K562 (cell line): ENCODE results near the gene POU3F3. TPM values are rescaled to one million over a fixed set of nuclear protein-coding genes. Genes with fewer than 3 reads are reported as not detected.

ENCODE experiments used
- ATAC-seq: fragments of 200-7000 bp; cut with Tn5 transposase; 3 replicates; pipeline ENCODE4 v1.9.1; 2020; ENCODE audit warnings: moderate library complexity
- BruUV-seq: library from RNA; stranded (reverse); fragments of 400-500 nt; replicated peaks from 2 replicates; lab custom pipeline; 2021; lab: Mats Ljungman, UMichigan
- CTCF ChIA-PET: fragments of 300-600 bp; formaldehyde crosslinking; extraction: SDS; loops from one replicate; lab custom pipeline; 2021; ENCODE audit warnings: low intra/inter-chr PET ratio; lab: Yijun Ruan, JAX
- POLR2A ChIA-PET: fragments of 300-600, 350-650 bp; sonication (Branson Sonifier 250); formaldehyde crosslinking; extraction: SDS; loops from one replicate; lab custom pipeline; 2021; ENCODE audit warnings: antibody characterized with exemption, inconsistent platforms; lab: Yijun Ruan, JAX
- DNase-seq, 4 experiments: peaks; one replicate each; pipeline versions ENCODE4 v3.0.0 to v3.0.0-alpha.2; 2011 to 2018; ENCODE audit warnings: low spot score in 3 of 4, mixed read lengths in 3 of 4; ENCODE audit errors: extremely low read depth in 1 of 4
- FAIRE-seq: peaks from 2 replicates; lab custom pipeline; 2011; peaks lifted over from hg19 to GRCh38; lab: Jason Lieb, UNC
- H2AFZ ChIP-seq: 2 replicates; pipeline ENCODE4 v1.6.0; 2011; ENCODE audit warnings: low read depth, low read length, control low read depth, inconsistent platforms
- H3K27ac ChIP-seq: fragments of 200-600 bp; 3 replicates; pipeline ENCODE4 v1.8.0; 2011; ENCODE audit warnings: low read depth, mild to moderate bottlenecking, control low read depth, inconsistent platforms, low read length, moderate library complexity, mixed read lengths; ENCODE audit errors: extremely low read depth
- H3K27me3 ChIP-seq, 2 experiments: fragments of 300-600 bp in 1 of 2; 2 replicates in 1 of 2; 3 replicates in 1 of 2; pipeline versions ENCODE4 v1.6.0 to v1.8.0; 2011; ENCODE audit warnings: inconsistent platforms in 2 of 2, low read length in 2 of 2, mild to moderate bottlenecking in 1 of 2, mixed read lengths in 1 of 2, moderate library complexity in 1 of 2; ENCODE audit not compliant: control insufficient read depth in 2 of 2, insufficient read depth in 2 of 2
- H3K36me3 ChIP-seq: fragments of 300-600 bp; 3 replicates; pipeline ENCODE4 v1.8.0; 2011; ENCODE audit warnings: mild to moderate bottlenecking, low read length, inconsistent platforms; ENCODE audit not compliant: control insufficient read depth, insufficient read depth
- H3K4me1 ChIP-seq, 2 experiments: fragments of 200-600 bp in 1 of 2; replicated peaks in 1 of 2; 2 replicates in 1 of 2; 3 replicates in 1 of 2; pipeline versions ENCODE4 v1.5.1 to v1.8.0; 2011; ENCODE audit warnings: inconsistent platforms in 2 of 2, low read length in 2 of 2, mild to moderate bottlenecking in 1 of 2, mixed read lengths in 1 of 2, moderate library complexity in 1 of 2; ENCODE audit not compliant: control insufficient read depth in 2 of 2, insufficient read depth in 2 of 2
- H3K4me2 ChIP-seq: 2 replicates; pipeline ENCODE4 v1.6.1; 2011; ENCODE audit warnings: low read length, control low read depth, inconsistent platforms, mixed read lengths; ENCODE audit not compliant: insufficient read depth
- H3K4me3 ChIP-seq: fragments of 200-600 bp; sonication (generic), shearing (Covaris generic); 2 replicates; pipeline ENCODE4 v1.5.1; 2016; ENCODE audit warnings: control low read depth, inconsistent platforms
- H3K79me2 ChIP-seq: fragments of 200-600 bp; 3 replicates; pipeline ENCODE4 v1.8.0; 2011; ENCODE audit warnings: low read length, inconsistent platforms; ENCODE audit not compliant: control insufficient read depth, insufficient read depth
- H3K9ac ChIP-seq, 2 experiments: 2 replicates each; pipeline versions ENCODE4 v1.6.0 to v1.6.1; 2011; ENCODE audit warnings: low read depth in 2 of 2, low read length in 2 of 2, control low read depth in 1 of 2, inconsistent platforms in 1 of 2, mild to moderate bottlenecking in 1 of 2, mixed read lengths in 1 of 2; ENCODE audit not compliant: insufficient read depth in 1 of 2
- H3K9me1 ChIP-seq: one replicate; pipeline ENCODE4 v1.6.0; 2011; ENCODE audit warnings: inconsistent platforms, mild to moderate bottlenecking, low read length, moderate library complexity; ENCODE audit not compliant: control insufficient read depth, insufficient read depth
- H3K9me3 ChIP-seq: replicated peaks from 2 replicates; pipeline ENCODE4 v1.5.1; 2011; ENCODE audit warnings: low read depth, low read length, inconsistent platforms; ENCODE audit not compliant: control insufficient read depth, insufficient read depth
- H4K20me1 ChIP-seq: replicated peaks from 2 replicates; pipeline ENCODE4 v1.6.1; 2011; ENCODE audit warnings: low read length, inconsistent platforms, mixed read lengths; ENCODE audit not compliant: control insufficient read depth, insufficient read depth
- NR2F6 ChIP-seq: fragments of 450-650 bp; formaldehyde crosslinking; IDR thresholded peaks from 2 replicates; pipeline ENCODE4 v1.4.0; 2020; ENCODE audit warnings: mild to moderate bottlenecking
- PHF20 ChIP-seq: fragments of 450-650 bp; IDR thresholded peaks from 2 replicates; pipeline ENCODE4 v1.6.1; 2018; ENCODE audit not compliant: partially characterized antibody
- SMARCC2 ChIP-seq: fragments of 450-650 bp; IDR thresholded peaks from 2 replicates; pipeline ENCODE4 v1.6.1; 2017; ENCODE audit warnings: antibody characterized with exemption, moderate library complexity, mild to moderate bottlenecking, low read depth
- SREBF2 ChIP-seq: sonication (generic); formaldehyde crosslinking; IDR thresholded peaks from 2 replicates; pipeline ENCODE4 v1.4.0; 2020; ENCODE audit warnings: mild to moderate bottlenecking, missing genetic modification reagents
- USF1 ChIP-seq: sonication (generic); formaldehyde crosslinking; IDR thresholded peaks from 2 replicates; pipeline ENCODE4 v1.9.0; 2022; ENCODE audit warnings: mild to moderate bottlenecking, missing genetic modification reagents
- WGBS: fragments of 100-300 bp; shearing (Covaris generic); methylation state at CpG from one replicate; pipeline ENCODE4 v1.1.6; 2016; ENCODE audit warnings: low coverage, mixed read lengths; ENCODE audit not compliant: insufficient coverage; ENCODE audit errors: missing lambda C conversion rate; 5-methylcytosine and 5-hydroxymethylcytosine counted together
- in situ Hi-C: fragments of 300-500 bp; cut with MboI; formaldehyde crosslinking; loops from 4 replicates; pipeline ENCODE4 v1.15.0; 2018; ENCODE audit warnings: inconsistent platforms, mixed read lengths
- intact Hi-C: fragments of 100-400 bp; cut with micrococcal nuclease; formaldehyde crosslinking; loops from 2 replicates; pipeline ENCODE4 v1.14.2; 2022
- polyA plus RNA-seq, 8 experiments: library from polyadenylated mRNA; depleted of rRNA in 4 of 8; stranded (reverse) in 5 of 8; unstranded in 3 of 8; fragments of >200 nt; fragmentation: Nextera tagmentation in 2 of 8; fragmentation: Illumina TruSeq in 1 of 8; extraction: Ambion mirVana in 2 of 8; extraction: Trizol in 1 of 8; gene quantifications; 2 replicates each; pipeline versions ENCODE4 v1.2.1 to v1.2.3, GENCODE V29; 2011 to 2014; ENCODE audit warnings: inconsistent platforms in 1 of 8, missing spikeins in 1 of 8
- total RNA-seq, 7 experiments: library from RNA; depleted of rRNA in 6 of 7; stranded (reverse); fragments of >200 nt in 6 of 7; fragmentation: Illumina TruSeq in 2 of 7; extraction: Trizol in 2 of 7; gene quantifications; 2 replicates each; pipeline versions ENCODE4 v1.2.1 to v1.2.3, GENCODE V29; 2011 to 2021; ENCODE audit warnings: low replicate concordance in 1 of 7

POU3F3 gene
- total and polyA plus RNA-seq, 9 of the 15 experiments (the other 6 are each of a cell fraction or from before 2014, with no cell fraction given), result not detected

- Histone ChIP-seq H3K9ac (no peak overlapping the region), H3K79me2 (no peaks in the 10 kb centered on the region), H3K27me3 (peaks cover 8 to 53% of the 10 kb centered on the region in 2 experiments; a peak in 4 of 5 replicates), H4K20me1 (no peaks in the 10 kb centered on the region), H3K4me2 (no peak overlapping the region), H3K27ac (no peak overlapping the region), H2AFZ (no peak overlapping the region), H3K4me3 (no peak overlapping the region), H3K9me1 (no peaks in the 10 kb centered on the region), H3K9me3 (no peaks in the 10 kb centered on the region), H3K36me3 (no peaks in the 10 kb centered on the region), H3K4me1 (peaks cover 0 to 19% of the 10 kb centered on the region in 2 experiments; a peak in 2 of 5 replicates)
- intact Hi-C loops (no loop called here), in situ Hi-C loops (no loop called here)
- CTCF ChIA-PET, result no interaction called here
- WGBS, result 18% methylated on average over 54 of the region's 60 CpGs
- FAIRE-seq (no peak), ATAC-seq (no peak), DNase-seq (no peak)
- TF ChIP-seq SMARCC2 (no peak), SREBF2 (CRISPR knock-in tag) (no peak)
- no TSS peak for BruUV-seq
- POLR2A ChIA-PET, result no interaction called here
These were observed 9.8 kb downstream of the POU3F3 start for GRCh38 chr2:104863468-104864279.

GRCh38 chr2:104864280-104865095 lies 10.6 kb downstream of the POU3F3 start:
- H3K9ac ChIP-seq, result no peak overlapping the region
- H3K4me1 ChIP-seq, result peaks cover 0 to 19% of the 10 kb centered on the region in 2 experiments; a peak in 2 of 5 replicates
- no peaks in the 10 kb centered on the region for H3K9me3 ChIP-seq
- ATAC-seq (no peak), FAIRE-seq (no peak)
- H3K36me3 ChIP-seq, result no peaks in the 10 kb centered on the region
- H3K27me3 ChIP-seq, result peaks cover 8 to 53% of the 10 kb centered on the region in 2 experiments; a peak in 4 of 5 replicates
- intact Hi-C loops, result no loop called here
- TF ChIP-seq USF1, result no peak
- TF ChIP-seq PHF20, result no peak
- no peak for TF ChIP-seq NR2F6 (CRISPR knock-in tag)
- TF ChIP-seq, all 486 proteins: peak for 0
- DNase-seq, result no peak
- in situ Hi-C loops, result no loop called here
- Histone ChIP-seq H3K9me1 (no peaks in the 10 kb centered on the region), H3K27ac (no peak overlapping the region), H3K4me3 (no peak overlapping the region), H2AFZ (no peak overlapping the region), H3K79me2 (no peaks in the 10 kb centered on the region), H4K20me1 (no peaks in the 10 kb centered on the region), H3K4me2 (no peak overlapping the region)
- POLR2A ChIA-PET, result no interaction called here
- 12% methylated on average over 14 of the region's 14 CpGs for WGBS
- no TSS peak for BruUV-seq
- CTCF ChIA-PET, result no interaction called here
